ENCODE results near the gene LRRK1. TPM values are rescaled to one million over a fixed set of nuclear protein-coding genes. Genes with fewer than 3 reads are reported as not detected.
A peak's percentile ranks its signal among the peaks of the same experiment; 100 is the strongest.

Gene LRRK1
- total RNA-seq, 4 donors from 2014 or later, result 14.8 to 29.3 (median 19.1) TPM

GRCh38 chr15:100929641-100930042, 10.5 kb downstream of the LRRK1 start:
- peak; percentile 14 to 60 for DNase-seq (ENCODE audit: low spot score in 2 of 2)
- no peak overlapping the region for H3K4me3 ChIP-seq (ENCODE audit: low read depth, poor library complexity, severe bottlenecking)
- TF ChIP-seq CTCF (IDR thresholded peaks at IDR 0.05) (no peak), POLR2A (IDR thresholded peaks at IDR 0.05) (no peak)
- 38 to 41% methylated on average over 6 of the region's 6 CpGs for WGBS, 2 donors
- intact Hi-C loops (cut with DNase I; ENCODE audit: low total_unique reads), result no loop called here

- intact Hi-C loops (cut with DNase I; ENCODE audit: low total_unique reads), result no loop called here
- DNase-seq (ENCODE audit: low spot score in 2 of 2), result peak; percentile 6 to 83
- no peak overlapping the region for H3K4me3 ChIP-seq (ENCODE audit: low read depth, poor library complexity, severe bottlenecking)
- TF ChIP-seq POLR2A (IDR thresholded peaks at IDR 0.05), result no peak
- TF ChIP-seq CTCF (IDR thresholded peaks at IDR 0.05), result no peak
- WGBS, 2 donors, result 97% methylated on average over 4 of the region's 4 CpGs
Measured at GRCh38 chr15:100930306-100930848, 11.2 kb downstream of the LRRK1 start.

GRCh38 chr15:100931143-100931890, 12.2 kb downstream of the LRRK1 start:
- peak in 1 of 2 donors; percentile 80 for DNase-seq (ENCODE audit: low spot score in 2 of 2)
- WGBS, 2 donors, result 81 to 86% methylated on average over 15 of the region's 15 CpGs
- H3K4me3 ChIP-seq (ENCODE audit: low read depth, poor library complexity, severe bottlenecking), result no peak overlapping the region
- TF ChIP-seq POLR2A (IDR thresholded peaks at IDR 0.05) (no peak), CTCF (IDR thresholded peaks at IDR 0.05) (no peak)
- intact Hi-C loops (cut with DNase I; ENCODE audit: low total_unique reads), result no loop called here

- no peak for DNase-seq (ENCODE audit: low spot score in 2 of 2)
- WGBS, 2 donors, result 77 to 86% methylated on average over 7 of the region's 7 CpGs
- intact Hi-C loops (cut with DNase I; ENCODE audit: low total_unique reads), result no loop called here
- TF ChIP-seq POLR2A (IDR thresholded peaks at IDR 0.05) (no peak), CTCF (IDR thresholded peaks at IDR 0.05) (no peak)
- no peak overlapping the region for H3K4me3 ChIP-seq (ENCODE audit: low read depth, poor library complexity, severe bottlenecking)
Measured at GRCh38 chr15:100932676-100933348, 13.7 kb downstream of the LRRK1 start.

- TF ChIP-seq CTCF (IDR thresholded peaks at IDR 0.05), result no peak
- no peak for TF ChIP-seq POLR2A (IDR thresholded peaks at IDR 0.05)
- H3K4me3 ChIP-seq (ENCODE audit: low read depth, poor library complexity, severe bottlenecking), result no peak overlapping the region
- intact Hi-C loops (cut with DNase I; ENCODE audit: low total_unique reads), result no loop called here
- DNase-seq (ENCODE audit: low spot score in 2 of 2), result no peak
Measured at GRCh38 chr15:100934166-100934565, 15.0 kb downstream of the LRRK1 start.
